Thoracic aorta (tissue), 2 donors: Measurements from ENCODE around the gene A4GALT. TPM values are rescaled to one million over a fixed set of nuclear protein-coding genes. Genes with fewer than 3 reads are reported as not detected.

Experiments
- ATAC-seq: fragments of 150-250 bp; one replicate; pipeline ENCODE4 v1.8.0; 2017; ENCODE audit warnings: low read depth; ENCODE audit not compliant: insufficient number of reproducible peaks, low FRiP score
- DNase-seq: peaks from one replicate; pipeline ENCODE4 v3.0.0-alpha.2; 2020; ENCODE audit warnings: low spot score
- H3K27ac ChIP-seq, 2 donors: fragments of 200-600 bp; sonication (generic); 1 replicate in 1 of 2; 2 replicates in 1 of 2; pipeline ENCODE4 v1.5.1; 2016; ENCODE audit warnings: mild to moderate bottlenecking in 2 of 2, moderate library complexity in 2 of 2
- H3K27me3 ChIP-seq: fragments of 200-600 bp; sonication (generic); replicated peaks from 2 replicates; pipeline ENCODE4 v1.6.0; 2016; ENCODE audit warnings: mild to moderate bottlenecking; ENCODE audit not compliant: insufficient read depth
- H3K36me3 ChIP-seq: fragments of 200-600 bp; sonication (generic); one replicate; pipeline ENCODE4 v1.5.1; 2016
- H3K4me1 ChIP-seq, 2 donors: fragments of 200-600 bp; sonication (generic); 1 replicate in 1 of 2; 2 replicates in 1 of 2; pipeline versions ENCODE4 v1.5.1 to v1.6.0; 2016; ENCODE audit warnings: low read depth in 2 of 2, mild to moderate bottlenecking in 1 of 2; ENCODE audit not compliant: control insufficient read depth in 1 of 2
- H3K4me3 ChIP-seq: fragments of 200-600 bp; sonication (generic); 2 replicates; pipeline ENCODE4 v1.5.1; 2016; ENCODE audit warnings: mild to moderate bottlenecking
- H3K9me3 ChIP-seq: fragments of 200-600 bp; sonication (generic); 2 replicates; pipeline ENCODE4 v1.5.1; 2016
- CTCF ChIP-seq: fragments of 200-600 bp; sonication (generic); IDR thresholded peaks from one replicate; pipeline ENCODE4 v1.5.1; 2019; ENCODE audit warnings: antibody characterized with exemption
- total RNA-seq, 2 donors: library from RNA; depleted of rRNA; stranded (reverse); fragments of >200 nt; gene quantifications; one replicate each; pipeline versions ENCODE4 v1.1.0 to v1.2.3, GENCODE V29; 2016

Gene A4GALT
- total RNA-seq, 2 donors from 2014 or later, result 68.4 to 77.3 TPM

- TF ChIP-seq CTCF, result no peak
- Histone ChIP-seq H3K27me3 (no peaks in the 10 kb centered on the region), H3K36me3 (no peaks in the 10 kb centered on the region), H3K27ac (no peak overlapping the region), H3K4me1 (peaks cover 16 to 37% of the 10 kb centered on the region in 2 donors), H3K9me3 (no peaks in the 10 kb centered on the region), H3K4me3 (no peak overlapping the region)
- no peak for DNase-seq
- no peak for ATAC-seq
These were observed 19.0 kb downstream of the A4GALT start for GRCh38 chr22:42701694-42702093.

- no peak overlapping the region for H3K27ac ChIP-seq
- no peak overlapping the region for H3K4me3 ChIP-seq
- H3K27me3 ChIP-seq, result no peaks in the 10 kb centered on the region
- H3K4me1 ChIP-seq, result peaks cover 22 to 45% of the 10 kb centered on the region in 2 donors
- DNase-seq (no peak), ATAC-seq (no peak)
- TF ChIP-seq CTCF, result no peak
- no peaks in the 10 kb centered on the region for H3K36me3 ChIP-seq
- H3K9me3 ChIP-seq, result no peaks in the 10 kb centered on the region
These were observed 19.8 kb downstream of the A4GALT start for GRCh38 chr22:42700901-42701300.

GRCh38 chr22:42700355-42700754 lies 20.3 kb downstream of the A4GALT start:
- Histone ChIP-seq H3K9me3 (no peaks in the 10 kb centered on the region), H3K4me1 (peaks cover 27 to 50% of the 10 kb centered on the region in 2 donors), H3K27me3 (no peaks in the 10 kb centered on the region), H3K36me3 (no peaks in the 10 kb centered on the region), H3K4me3 (no peak overlapping the region), H3K27ac (peak overlapping the region in 1 of 2 donors; percentile 95)
- no peak for TF ChIP-seq CTCF
- ATAC-seq (no peak), DNase-seq (no peak)

- H3K27me3 ChIP-seq, result no peaks in the 10 kb centered on the region
- no peaks in the 10 kb centered on the region for H3K36me3 ChIP-seq
- no peaks in the 10 kb centered on the region for H3K9me3 ChIP-seq
- no peak for TF ChIP-seq CTCF
- peaks cover 29 to 54% of the 10 kb centered on the region in 2 donors for H3K4me1 ChIP-seq
- DNase-seq (no peak), ATAC-seq (no peak)
- H3K27ac ChIP-seq, result peak overlapping the region; percentile 82 to 95
- no peak overlapping the region for H3K4me3 ChIP-seq
These were observed 20.7 kb downstream of the A4GALT start for GRCh38 chr22:42699976-42700352.

- TF ChIP-seq CTCF, result no peak
- Histone ChIP-seq H3K27me3 (no peaks in the 10 kb centered on the region), H3K4me3 (no peak overlapping the region), H3K9me3 (no peaks in the 10 kb centered on the region), H3K36me3 (no peaks in the 10 kb centered on the region), H3K4me1 (peaks cover 29 to 59% of the 10 kb centered on the region in 2 donors), H3K27ac (peak overlapping the region; percentile 82 to 95)
- no peak for DNase-seq
- no peak for ATAC-seq
These were observed 21.2 kb downstream of the A4GALT start for GRCh38 chr22:42699281-42699975.
